ENCODE data around the gene GALNT2. TPM values are rescaled to one million over a fixed set of nuclear protein-coding genes. Genes with fewer than 3 reads are reported as not detected.

The GALNT2 gene
- total RNA-seq, 1 experiment from 2014 or later: 141 TPM

GRCh38 chr1:230255991-230256390 is 189.0 kb downstream of the GALNT2 start:
- H3K36me3 Mint-ChIP-seq (ENCODE audit: insufficient read depth, unreplicated experiment): peaks cover 24% of the 10 kb centered on the region
- no peaks in the 10 kb centered on the region for H3K27me3 Mint-ChIP-seq (ENCODE audit: unreplicated experiment)
- no peaks in the 10 kb centered on the region for H3K9me3 Mint-ChIP-seq (ENCODE audit: low read depth, unreplicated experiment)
- no peaks in the 10 kb centered on the region for H3K4me1 Mint-ChIP-seq (ENCODE audit: low read depth, unreplicated experiment)
- TF ChIP-seq CTCF (IDR thresholded peaks at IDR 0.05; ENCODE audit: unreplicated experiment): no peak
- H3K4me3 Mint-ChIP-seq (ENCODE audit: low read depth, unreplicated experiment): no peak overlapping the region
- intact Hi-C loops (cut with micrococcal nuclease; ENCODE audit: unreplicated experiment): no loop called here
- no peak for DNase-seq
- CTCF ChIA-PET: no interaction called here
- H3K27ac Mint-ChIP-seq (ENCODE audit: unreplicated experiment): no peak overlapping the region
- BruUV-seq (replicated peaks): no TSS peak

GRCh38 chr1:230256896-230257295 is 189.9 kb downstream of the GALNT2 start:
- CTCF ChIA-PET: no interaction called here
- TF ChIP-seq CTCF (IDR thresholded peaks at IDR 0.05; ENCODE audit: unreplicated experiment): no peak
- H3K27ac Mint-ChIP-seq (ENCODE audit: unreplicated experiment): no peak overlapping the region
- no peaks in the 10 kb centered on the region for H3K4me1 Mint-ChIP-seq (ENCODE audit: low read depth, unreplicated experiment)
- H3K4me3 Mint-ChIP-seq (ENCODE audit: low read depth, unreplicated experiment): no peak overlapping the region
- BruUV-seq (replicated peaks): no TSS peak
- DNase-seq: no peak
- peaks cover 18% of the 10 kb centered on the region for H3K36me3 Mint-ChIP-seq (ENCODE audit: insufficient read depth, unreplicated experiment)
- intact Hi-C loops (cut with micrococcal nuclease; ENCODE audit: unreplicated experiment): no loop called here
- H3K9me3 Mint-ChIP-seq (ENCODE audit: low read depth, unreplicated experiment): no peaks in the 10 kb centered on the region
- no peaks in the 10 kb centered on the region for H3K27me3 Mint-ChIP-seq (ENCODE audit: unreplicated experiment)

GRCh38 chr1:230259621-230260020 is 192.6 kb downstream of the GALNT2 start:
- Mint-ChIP-seq H3K27ac (ENCODE audit: unreplicated experiment) (no peak overlapping the region), H3K4me1 (ENCODE audit: low read depth, unreplicated experiment) (no peaks in the 10 kb centered on the region), H3K27me3 (ENCODE audit: unreplicated experiment) (no peaks in the 10 kb centered on the region), H3K4me3 (ENCODE audit: low read depth, unreplicated experiment) (no peak overlapping the region), H3K36me3 (ENCODE audit: insufficient read depth, unreplicated experiment) (peaks cover 26% of the 10 kb centered on the region), H3K9me3 (ENCODE audit: low read depth, unreplicated experiment) (no peaks in the 10 kb centered on the region)
- no TSS peak for BruUV-seq (replicated peaks)
- DNase-seq: no peak
- intact Hi-C loops (cut with micrococcal nuclease; ENCODE audit: unreplicated experiment): no loop called here
- CTCF ChIA-PET: no interaction called here
- no peak for TF ChIP-seq CTCF (IDR thresholded peaks at IDR 0.05; ENCODE audit: unreplicated experiment)

GRCh38 chr1:230260831-230261230 is 193.8 kb downstream of the GALNT2 start:
- no peaks in the 10 kb centered on the region for H3K4me1 Mint-ChIP-seq (ENCODE audit: low read depth, unreplicated experiment)
- no peak overlapping the region for H3K27ac Mint-ChIP-seq (ENCODE audit: unreplicated experiment)
- no peaks in the 10 kb centered on the region for H3K9me3 Mint-ChIP-seq (ENCODE audit: low read depth, unreplicated experiment)
- H3K27me3 Mint-ChIP-seq (ENCODE audit: unreplicated experiment): no peaks in the 10 kb centered on the region
- no TSS peak for BruUV-seq (replicated peaks)
- DNase-seq: no peak
- TF ChIP-seq CTCF (IDR thresholded peaks at IDR 0.05; ENCODE audit: unreplicated experiment): no peak
- no peak overlapping the region for H3K4me3 Mint-ChIP-seq (ENCODE audit: low read depth, unreplicated experiment)
- CTCF ChIA-PET: interaction anchor here (0.5 kb wide), 1 partner anchor 95 kb away, joined by 3 read pairs; no protein-coding TSS in a partner anchor
- peaks cover 17% of the 10 kb centered on the region for H3K36me3 Mint-ChIP-seq (ENCODE audit: insufficient read depth, unreplicated experiment)
- intact Hi-C loops (cut with micrococcal nuclease; ENCODE audit: unreplicated experiment): no loop called here

Measured in Calu3 (cell line).